Measurements from ENCODE around the gene DCAF7.

The DCAF7 gene

GRCh38 chr17:63631062-63631461 is 80.8 kb downstream of the DCAF7 start:
- no peak for DNase-seq

- no peak for DNase-seq
Observed at GRCh38 chr17:63631626-63632025, 81.3 kb downstream of the DCAF7 start.

GRCh38 chr17:63633742-63634141 is 83.5 kb downstream of the DCAF7 start:
- no peak for DNase-seq

GRCh38 chr17:63634163-63634562 is 83.9 kb downstream of the DCAF7 start:
- DNase-seq = no peak

- DNase-seq = no peak
Observed at GRCh38 chr17:63634816-63635215, 84.5 kb downstream of the DCAF7 start.

GRCh38 chr17:63635290-63635689 is 85.0 kb downstream of the DCAF7 start:
- no peak for DNase-seq

- peak in 9 of 14 donors; percentile 5 to 44 (median 11) for DNase-seq
Observed at GRCh38 chr17:63635787-63636186, 85.5 kb downstream of the DCAF7 start.

GRCh38 chr17:63639125-63639524 is 88.8 kb downstream of the DCAF7 start:
- DNase-seq = no peak

GRCh38 chr17:63640038-63640437 is 89.8 kb downstream of the DCAF7 start:
- DNase-seq = no peak

GRCh38 chr17:63641692-63642448 is 91.6 kb downstream of the DCAF7 start:
- DNase-seq = peak in 7 of 14 donors; percentile 3 to 49 (median 32)

All from C1 segment of cervical spinal cord (tissue), 14 donors.